Fibroblast of the aortic adventitia (primary cell): ENCODE measurements around the gene ARHGEF40. TPM values are rescaled to one million over a fixed set of nuclear protein-coding genes. Genes with fewer than 3 reads are reported as not detected.

Experiments used
- DNase-seq: peaks from one replicate; pipeline ENCODE4 v3.0.0-alpha.2; 2010; ENCODE audit warnings: low read depth
- H3K4me3 ChIP-seq: 2 replicates; pipeline ENCODE4 v1.5.1; 2011; ENCODE audit warnings: low read depth, mild to moderate bottlenecking, control low read depth, low read length, moderate library complexity
- CTCF ChIP-seq: IDR thresholded peaks from 2 replicates; pipeline ENCODE4 v1.5.1; 2011; ENCODE audit warnings: mild to moderate bottlenecking, low read length, control low read depth, inconsistent platforms; ENCODE audit not compliant: insufficient read depth
- total RNA-seq: library from RNA; depleted of rRNA; stranded (reverse); fragments of >200 nt; gene quantifications from 2 replicates; pipeline ENCODE4 v1.2.3, GENCODE V29; 2012; ENCODE audit warnings: low replicate concordance

Gene ARHGEF40
- total RNA-seq, 1 donor, result 47.4 TPM

- H3K4me3 ChIP-seq, result peak overlapping the region; percentile 83
- DNase-seq, result peak; percentile 94
- peak; percentile 85 for TF ChIP-seq CTCF
Measured at GRCh38 chr14:21103710-21104447, 33.8 kb downstream of the ARHGEF40 start.

GRCh38 chr14:21104448-21105060, 34.5 kb downstream of the ARHGEF40 start:
- DNase-seq, result peak; percentile 81
- TF ChIP-seq CTCF, result peak; percentile 100
- peak overlapping the region; percentile 83 for H3K4me3 ChIP-seq

GRCh38 chr14:21105095-21105494, 35.0 kb downstream of the ARHGEF40 start:
- TF ChIP-seq CTCF, result no peak
- H3K4me3 ChIP-seq, result no peak overlapping the region
- no peak for DNase-seq

- H3K4me3 ChIP-seq, result no peak overlapping the region
- no peak for TF ChIP-seq CTCF
- DNase-seq, result peak; percentile 49
Measured at GRCh38 chr14:21106176-21106497, 36.0 kb downstream of the ARHGEF40 start.

- DNase-seq, result peak; percentile 77
Measured at GRCh38 chr14:21106498-21107282, 36.6 kb downstream of the ARHGEF40 start.

More at GRCh38 chr14:21106498-21107282, 36.6 kb downstream of the ARHGEF40 start:
- TF ChIP-seq CTCF, result peak; percentile 95
- H3K4me3 ChIP-seq, result no peak overlapping the region
